Upper lobe of left lung (tissue), 4 donors: ENCODE results near the gene TFPI.

ENCODE experiments used
- CTCF ChIP-seq, 6 experiments: fragments of 450-650 bp in 4 of 6; fragments of 200-600 bp in 2 of 6; sonication (generic) in 2 of 6; IDR thresholded peaks; one replicate each; pipeline ENCODE4 v1.5.1; 2016 to 2019; ENCODE audit warnings: antibody characterized with exemption in 6 of 6
- EP300 ChIP-seq, 4 donors: sonication (generic); formaldehyde crosslinking; IDR thresholded peaks; one replicate each; pipeline ENCODE4 v1.5.1; 2017; ENCODE audit warnings: antibody characterized with exemption in 4 of 4, control low read depth in 2 of 4
- POLR2A ChIP-seq, 4 donors: fragments of 450-650 bp; IDR thresholded peaks; one replicate each; pipeline ENCODE4 v1.5.1; 2016 to 2017; ENCODE audit warnings: antibody characterized with exemption in 4 of 4, mild to moderate bottlenecking in 2 of 4
- POLR2AphosphoS5 ChIP-seq, 2 donors: sonication (generic); formaldehyde crosslinking; IDR thresholded peaks; one replicate each; pipeline ENCODE4 v1.5.1; 2017; ENCODE audit warnings: antibody characterized with exemption in 2 of 2

- TF ChIP-seq POLR2AphosphoS5 (IDR thresholded peaks at IDR 0.05), result no peak
- no peak for TF ChIP-seq CTCF (IDR thresholded peaks at IDR 0.05)
- TF ChIP-seq POLR2A (IDR thresholded peaks at IDR 0.05), result no peak
- no peak for TF ChIP-seq EP300 (IDR thresholded peaks at IDR 0.05)
Measured at GRCh38 chr2:187503700-187504099, 50.5 kb downstream of the TFPI start.
